Right kidney (tissue), 1 donor: ENCODE results near the gene CEACAM21.

Source experiments
- DNase-seq: peaks from one replicate; pipeline ENCODE4 v3.0.0-alpha.2; 2016

The CEACAM21 gene

DNA sequence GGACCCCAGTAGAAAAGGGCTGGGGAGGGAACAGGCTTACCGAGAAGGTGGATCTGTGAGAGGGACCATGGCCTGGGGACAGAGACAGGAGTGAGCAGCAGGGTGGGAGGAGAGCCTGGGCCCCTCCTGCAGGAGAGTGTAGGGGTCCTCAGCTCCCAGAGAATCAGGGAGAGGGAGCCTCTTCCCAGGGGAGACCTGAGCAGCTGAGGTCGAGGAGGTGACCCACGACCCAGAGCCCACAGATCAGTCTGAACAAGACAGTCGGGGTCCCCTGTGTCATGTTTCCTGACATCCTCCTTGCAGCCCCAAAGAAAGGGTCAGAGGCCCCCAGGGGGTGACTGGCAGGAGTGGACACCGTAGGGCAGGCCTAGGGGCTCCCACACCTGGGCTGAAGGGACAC lies 44.2 kb downstream of the CEACAM21 start:
- no peak for DNase-seq

DNA sequence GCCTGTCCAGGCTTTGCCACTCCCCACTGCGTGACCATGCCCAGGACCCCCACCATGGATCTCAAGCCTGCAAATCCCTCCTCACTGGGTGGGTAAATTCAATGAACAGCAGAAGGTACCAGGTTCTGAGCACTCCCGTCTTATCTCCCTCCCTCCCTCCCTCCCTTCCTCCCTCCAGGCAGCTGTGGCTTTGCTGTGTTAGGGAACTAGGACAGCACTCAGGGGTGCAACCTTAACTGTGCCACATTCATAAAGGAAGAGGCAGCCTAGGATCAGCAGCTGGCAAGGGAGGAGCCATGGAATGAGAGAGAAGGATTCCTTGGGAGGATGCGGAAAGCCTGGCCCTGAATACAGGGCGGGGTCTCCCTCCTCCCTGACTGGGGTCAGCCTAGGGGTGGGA lies 45.3 kb downstream of the CEACAM21 start:
- no peak for DNase-seq

DNA sequence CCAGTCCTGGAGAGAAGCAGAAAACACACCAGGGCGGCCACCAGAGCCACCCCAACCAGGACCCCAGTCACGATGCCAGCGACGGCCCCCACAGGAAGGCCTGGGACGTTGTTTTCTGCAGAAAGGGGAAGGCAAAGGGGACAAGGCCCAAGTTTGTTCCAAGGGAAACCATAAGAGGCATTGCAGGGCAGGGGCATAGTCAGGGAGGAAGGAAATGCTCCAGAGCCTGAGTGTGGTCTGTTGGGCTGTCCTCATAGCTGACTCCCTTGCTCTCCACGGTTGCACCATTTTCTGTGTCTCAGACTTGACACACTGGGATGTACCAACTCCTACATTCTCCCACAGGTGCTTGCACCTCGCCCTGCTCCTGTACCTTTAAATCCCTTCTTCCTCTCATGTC lies 45.7 kb downstream of the CEACAM21 start:
- DNase-seq, result no peak

DNA sequence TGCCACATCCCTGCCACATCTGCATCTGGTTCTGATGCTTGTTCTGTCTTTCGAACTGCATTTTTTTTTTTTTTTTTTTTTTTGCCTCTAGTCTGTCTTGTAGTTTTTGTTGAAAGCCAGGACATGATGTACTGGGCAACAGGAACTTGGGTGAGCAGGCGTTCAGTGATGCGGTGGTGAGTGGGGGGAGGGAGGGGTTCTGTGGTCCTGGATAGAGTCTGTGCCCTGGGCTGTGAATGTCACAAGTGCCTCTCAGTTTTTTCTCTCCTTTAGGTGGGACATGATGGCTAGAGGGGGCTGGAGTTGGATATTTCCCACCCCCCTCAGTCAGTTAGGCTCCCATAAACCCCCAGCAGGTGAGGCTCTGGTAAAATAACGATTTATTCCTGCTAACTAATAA lies 47.4 kb downstream of the CEACAM21 start:
- DNase-seq, result no peak

DNA sequence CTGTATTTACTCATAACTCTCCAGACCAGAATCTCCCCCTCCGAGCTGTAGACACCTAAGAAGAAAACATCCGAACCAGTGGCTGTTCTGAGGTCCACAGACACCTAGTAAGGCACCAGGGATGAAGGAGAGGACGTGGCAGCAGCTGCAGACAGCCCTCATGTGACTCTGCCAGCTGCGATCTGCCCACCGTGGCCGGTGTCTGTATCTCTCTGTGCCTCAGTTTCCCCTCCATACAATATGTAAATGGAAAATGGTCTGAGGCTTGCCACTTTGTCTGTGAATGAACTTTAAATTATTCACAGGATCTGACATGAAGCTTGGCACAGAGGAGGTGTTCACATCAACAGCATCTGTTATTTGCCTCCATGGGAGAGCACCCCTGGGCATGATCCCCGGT lies 48.5 kb downstream of the CEACAM21 start:
- DNase-seq, result no peak

DNA sequence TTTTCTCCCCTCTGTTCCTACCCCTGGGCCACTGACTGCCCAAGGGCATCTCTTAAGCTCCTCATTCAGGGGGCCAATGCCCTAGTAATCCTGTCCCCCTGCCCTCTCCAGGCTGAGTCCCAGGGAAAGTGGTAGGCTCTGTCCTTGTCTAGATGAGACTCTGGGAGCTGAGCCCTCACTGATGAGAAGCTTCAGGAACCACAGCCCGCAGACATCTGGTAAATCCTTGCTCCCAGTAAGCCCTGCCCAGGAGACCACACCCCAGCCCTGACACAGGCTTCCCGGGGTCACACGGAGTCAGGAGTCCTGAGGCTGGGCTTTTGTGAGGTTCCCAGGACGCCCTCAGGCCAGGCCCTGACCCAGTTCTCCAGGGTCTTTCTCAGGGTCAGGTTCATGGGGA lies 49.0 kb downstream of the CEACAM21 start:
- no peak for DNase-seq

DNA sequence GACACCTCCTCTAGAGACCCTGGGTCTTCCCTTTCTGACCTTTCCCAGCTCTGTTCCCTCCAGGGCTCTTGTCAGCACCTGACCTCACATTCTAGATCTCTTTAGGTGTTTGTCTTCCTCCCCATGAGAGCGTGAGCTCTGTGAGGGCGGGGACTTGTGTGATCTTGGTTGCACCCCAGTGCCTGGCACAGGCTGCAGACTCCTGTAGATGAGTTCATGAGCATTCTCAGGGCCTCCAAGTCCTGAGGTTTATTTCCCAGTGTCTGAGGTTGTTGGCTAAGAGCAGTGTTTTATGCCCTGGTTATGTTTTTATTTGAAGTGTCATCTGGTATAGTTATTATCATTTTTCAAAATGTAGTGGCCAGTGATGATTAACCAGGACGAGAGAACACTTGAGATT lies 50.3 kb downstream of the CEACAM21 start:
- no peak for DNase-seq

DNA sequence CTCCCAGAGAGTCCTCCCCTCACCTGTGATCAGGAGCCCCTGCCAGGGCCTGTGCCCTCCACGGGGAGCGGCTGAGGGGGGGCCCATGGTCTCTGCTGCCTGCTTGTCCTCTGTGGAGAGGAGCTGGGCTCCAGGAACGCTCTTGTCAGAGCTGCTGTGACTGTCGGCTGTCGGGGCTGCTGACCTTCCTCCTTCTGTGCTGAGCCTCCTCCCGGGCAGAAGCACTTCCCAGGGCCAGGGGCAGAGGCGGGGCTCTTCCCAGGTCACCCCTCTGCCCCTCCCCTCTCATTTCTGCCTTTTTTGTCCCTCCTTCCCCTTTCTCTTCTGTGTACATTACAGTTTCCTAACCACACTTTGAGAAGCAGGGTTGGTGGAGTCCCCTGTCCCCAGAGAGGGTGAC lies 50.9 kb downstream of the CEACAM21 start, which contains the start of gene CEACAM4:
TSS of gene CEACAM4 (minus strand) at position 198 of the 400 bp plus-strand sequence. CDS start at position 87, 111 bp downstream.
- no peak for DNase-seq

DNA sequence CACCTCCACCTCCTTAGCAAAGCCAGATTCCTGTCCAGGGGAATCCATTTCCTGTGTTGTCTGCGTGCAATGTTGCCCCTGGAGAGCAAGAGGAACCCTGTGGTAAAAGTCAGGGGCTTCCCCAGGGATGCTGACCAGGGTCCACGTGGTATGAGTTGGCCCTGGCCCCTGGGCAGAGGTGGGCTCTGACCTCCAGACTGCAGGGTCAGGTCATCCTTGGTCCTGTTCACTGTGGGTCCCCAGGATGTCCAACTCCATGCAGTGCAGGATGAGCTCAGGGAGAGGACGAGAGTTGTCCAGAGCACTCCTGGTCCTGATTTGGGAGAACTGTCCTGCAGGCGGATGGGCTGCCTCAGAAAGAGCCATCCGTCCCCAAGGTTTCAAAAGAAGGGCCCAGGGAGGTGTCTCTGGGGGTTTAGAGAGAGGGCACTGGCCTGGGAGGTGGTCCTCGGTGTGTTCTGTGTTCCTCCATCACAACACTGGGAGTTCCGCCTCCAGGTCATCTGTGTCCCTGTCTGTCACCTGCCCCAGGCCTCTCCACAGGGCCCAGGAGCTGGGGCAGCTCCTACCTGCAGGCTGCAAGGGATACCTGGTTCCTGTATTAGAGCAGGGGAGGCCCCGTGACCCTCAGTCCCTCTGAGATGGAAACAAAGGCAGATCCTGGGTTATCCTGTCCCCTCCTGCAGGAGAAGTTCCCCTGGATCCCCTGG lies 52.2 kb downstream of the CEACAM21 start:
- no peak for DNase-seq
